Ishikawa (cell line): ENCODE data around the gene ANKRD66.

ENCODE experiments used
- EGR1 ChIP-seq: IDR thresholded peaks from 2 replicates; pipeline ENCODE4 v1.6.1; 2012
- EP300 ChIP-seq: IDR thresholded peaks from 2 replicates; pipeline ENCODE4 v1.6.1; 2012; ENCODE audit warnings: borderline replicate concordance
- NFIC ChIP-seq: IDR thresholded peaks from 2 replicates; pipeline ENCODE4 v1.6.1; 2012

GRCh38 chr6:46758960-46759753, 12.4 kb downstream of the ANKRD66 start:
- TF ChIP-seq NFIC = no peak
- no peak for TF ChIP-seq EP300
- no peak for TF ChIP-seq EGR1
